Measurements from ENCODE around the gene DGKD.

- TF ChIP-seq GATA3 (IDR thresholded peaks at IDR 0.05; ENCODE audit: low read depth, low read length) = no peak
- no peak for TF ChIP-seq GATA2 (IDR thresholded peaks at IDR 0.05; ENCODE audit: low read depth, low read length)
Observed at GRCh38 chr2:233479616-233480489, 125.6 kb downstream of the DGKD start.

Data from SH-SY5Y (cell line).